ENCODE measurements around the gene TFAM.

DNA sequence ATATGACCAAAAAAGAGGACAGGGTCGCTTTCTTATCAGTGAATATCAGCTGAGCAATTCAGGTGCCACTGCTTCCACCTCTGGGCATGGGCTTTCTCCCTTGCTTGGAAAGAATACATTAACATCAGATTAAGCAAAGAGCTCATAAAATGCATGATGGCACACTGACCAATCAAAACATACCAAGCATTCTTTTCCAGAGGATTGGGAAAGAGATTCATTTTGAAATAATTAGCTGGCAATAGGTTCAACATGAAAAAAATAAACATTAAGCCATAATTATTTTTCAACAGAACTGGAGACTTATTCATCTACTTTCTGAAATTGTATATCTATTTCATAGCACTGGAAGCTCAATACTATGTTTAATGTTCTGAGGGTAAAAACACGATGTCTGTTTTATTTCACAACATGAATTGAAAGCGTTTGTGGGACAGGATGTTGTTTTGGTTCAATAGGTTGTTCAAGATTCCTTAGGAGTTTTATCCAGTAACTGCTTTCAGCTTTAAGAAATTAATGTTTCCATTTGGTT lies 53.2 kb downstream of the TFAM start:
- TF ChIP-seq, protein P1, sequence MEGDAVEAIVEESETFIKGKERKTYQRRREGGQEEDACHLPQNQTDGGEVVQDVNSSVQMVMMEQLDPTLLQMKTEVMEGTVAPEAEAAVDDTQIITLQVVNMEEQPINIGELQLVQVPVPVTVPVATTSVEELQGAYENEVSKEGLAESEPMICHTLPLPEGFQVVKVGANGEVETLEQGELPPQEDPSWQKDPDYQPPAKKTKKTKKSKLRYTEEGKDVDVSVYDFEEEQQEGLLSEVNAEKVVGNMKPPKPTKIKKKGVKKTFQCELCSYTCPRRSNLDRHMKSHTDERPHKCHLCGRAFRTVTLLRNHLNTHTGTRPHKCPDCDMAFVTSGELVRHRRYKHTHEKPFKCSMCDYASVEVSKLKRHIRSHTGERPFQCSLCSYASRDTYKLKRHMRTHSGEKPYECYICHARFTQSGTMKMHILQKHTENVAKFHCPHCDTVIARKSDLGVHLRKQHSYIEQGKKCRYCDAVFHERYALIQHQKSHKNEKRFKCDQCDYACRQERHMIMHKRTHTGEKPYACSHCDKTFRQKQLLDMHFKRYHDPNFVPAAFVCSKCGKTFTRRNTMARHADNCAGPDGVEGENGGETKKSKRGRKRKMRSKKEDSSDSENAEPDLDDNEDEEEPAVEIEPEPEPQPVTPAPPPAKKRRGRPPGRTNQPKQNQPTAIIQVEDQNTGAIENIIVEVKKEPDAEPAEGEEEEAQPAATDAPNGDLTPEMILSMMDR (IDR thresholded peaks at IDR 0.05) = no peak
- TF ChIP-seq POLR2A (IDR thresholded peaks at IDR 0.05) = no peak
